Measurements from ENCODE around the gene ENO4. TPM values are rescaled to one million over a fixed set of nuclear protein-coding genes. Genes with fewer than 3 reads are reported as not detected.

Gene ENO4
- polyA plus RNA-seq, 1 of the 3 experiments (the other 2 are of a cell fraction) = 0.36 TPM

DNA sequence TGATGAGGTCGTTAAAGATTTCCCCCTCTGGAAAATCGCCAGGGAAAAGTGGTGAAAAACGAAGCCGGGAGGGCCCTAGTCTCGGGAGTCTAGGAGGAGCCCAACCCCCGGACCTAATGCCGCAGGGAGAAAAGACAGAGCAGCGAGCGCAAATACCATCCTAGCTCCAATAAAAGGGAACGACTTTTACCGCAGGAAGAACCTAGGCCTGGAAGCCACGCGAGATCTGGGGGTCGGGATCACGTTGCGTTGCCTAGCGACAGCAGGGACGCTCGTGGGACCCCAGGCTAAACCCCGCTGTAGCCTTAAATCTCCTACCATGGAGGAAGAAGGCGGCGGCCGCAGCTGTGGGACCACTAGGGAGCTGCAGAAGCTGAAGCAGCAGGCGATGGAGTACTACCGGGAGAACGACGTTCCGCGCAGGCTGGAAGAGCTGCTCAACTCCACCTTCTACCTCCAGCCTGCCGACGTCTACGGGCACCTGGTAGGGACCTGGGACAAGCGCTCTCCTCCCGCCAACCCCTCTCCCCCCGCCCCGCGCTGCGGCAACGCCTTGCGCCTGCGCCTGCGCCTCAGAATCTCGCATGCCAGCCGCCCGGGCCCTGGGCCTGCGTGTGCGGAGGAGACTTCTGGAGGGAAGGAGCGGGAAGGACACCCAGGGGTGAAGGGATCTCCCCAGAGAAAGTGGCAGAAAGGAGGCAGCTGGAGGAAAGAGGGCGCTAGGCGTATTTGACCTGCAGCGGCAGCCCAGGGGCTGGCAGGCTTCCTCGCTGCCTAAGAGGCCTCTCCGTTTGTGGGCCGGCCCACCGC is at the start of gene ENO4 (continued):
- TF ChIP-seq IRF3 (IDR thresholded peaks at IDR 0.05; ENCODE audit: low read depth, low read length) (no peak), ELF1 (IDR thresholded peaks at IDR 0.05) (no peak), USF2 (IDR thresholded peaks at IDR 0.05; ENCODE audit: borderline replicate concordance, low read depth, low read length) (no peak), EP300 (IDR thresholded peaks at IDR 0.05; ENCODE audit: borderline replicate concordance in 1 of 2, low read depth in 1 of 2, low read length in 1 of 2) (no peak), USF1 (IDR thresholded peaks at IDR 0.05; ENCODE audit: borderline replicate concordance, low read depth) (no peak), GATA2 (CRISPR knock-in tag; IDR thresholded peaks at IDR 0.05) (no peak), RFX5 (IDR thresholded peaks at IDR 0.05; ENCODE audit: low read length) (no peak)
- TF ChIP-seq, protein P1, sequence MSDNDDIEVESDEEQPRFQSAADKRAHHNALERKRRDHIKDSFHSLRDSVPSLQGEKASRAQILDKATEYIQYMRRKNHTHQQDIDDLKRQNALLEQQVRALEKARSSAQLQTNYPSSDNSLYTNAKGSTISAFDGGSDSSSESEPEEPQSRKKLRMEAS (IDR thresholded peaks at IDR 0.05; ENCODE audit: low read depth) = peak; percentile 71

GRCh38 chr10:116800286-116800929 is 48.9 kb upstream of the ENO4 start:
- H3K4me1 ChIP-seq (ENCODE audit: control insufficient read depth in 1 of 2, insufficient read depth in 2 of 2, low read depth in 1 of 2, low read length in 1 of 2) = no peaks in the 10 kb centered on the region
- TF ChIP-seq GATA2 (CRISPR knock-in tag; IDR thresholded peaks at IDR 0.05) (no peak), SIN3A (IDR thresholded peaks at IDR 0.05; ENCODE audit: borderline replicate concordance, low read depth, low read length) (no peak), FOXM1 (IDR thresholded peaks at IDR 0.05; ENCODE audit: low read depth) (no peak), CHD2 (IDR thresholded peaks at IDR 0.05; ENCODE audit: low read length, partially characterized antibody) (no peak), EZH2phosphoT487 (IDR thresholded peaks at IDR 0.05; ENCODE audit: borderline replicate concordance, low read depth) (no peak), EP300 (IDR thresholded peaks at IDR 0.05; ENCODE audit: borderline replicate concordance in 1 of 2, low read depth in 1 of 2, low read length in 1 of 2) (no peak), JUND (IDR thresholded peaks at IDR 0.05) (no peak), FOSL2 (IDR thresholded peaks at IDR 0.05; ENCODE audit: borderline replicate concordance, low read depth) (no peak), YY1 (IDR thresholded peaks at IDR 0.05; ENCODE audit: low read depth) (no peak), USF1 (IDR thresholded peaks at IDR 0.05; ENCODE audit: borderline replicate concordance, low read depth) (no peak), ELF1 (IDR thresholded peaks at IDR 0.05) (no peak)
- TF ChIP-seq, protein P2, sequence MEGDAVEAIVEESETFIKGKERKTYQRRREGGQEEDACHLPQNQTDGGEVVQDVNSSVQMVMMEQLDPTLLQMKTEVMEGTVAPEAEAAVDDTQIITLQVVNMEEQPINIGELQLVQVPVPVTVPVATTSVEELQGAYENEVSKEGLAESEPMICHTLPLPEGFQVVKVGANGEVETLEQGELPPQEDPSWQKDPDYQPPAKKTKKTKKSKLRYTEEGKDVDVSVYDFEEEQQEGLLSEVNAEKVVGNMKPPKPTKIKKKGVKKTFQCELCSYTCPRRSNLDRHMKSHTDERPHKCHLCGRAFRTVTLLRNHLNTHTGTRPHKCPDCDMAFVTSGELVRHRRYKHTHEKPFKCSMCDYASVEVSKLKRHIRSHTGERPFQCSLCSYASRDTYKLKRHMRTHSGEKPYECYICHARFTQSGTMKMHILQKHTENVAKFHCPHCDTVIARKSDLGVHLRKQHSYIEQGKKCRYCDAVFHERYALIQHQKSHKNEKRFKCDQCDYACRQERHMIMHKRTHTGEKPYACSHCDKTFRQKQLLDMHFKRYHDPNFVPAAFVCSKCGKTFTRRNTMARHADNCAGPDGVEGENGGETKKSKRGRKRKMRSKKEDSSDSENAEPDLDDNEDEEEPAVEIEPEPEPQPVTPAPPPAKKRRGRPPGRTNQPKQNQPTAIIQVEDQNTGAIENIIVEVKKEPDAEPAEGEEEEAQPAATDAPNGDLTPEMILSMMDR (IDR thresholded peaks at IDR 0.05) = no peak
- WGBS (ENCODE audit: low lambda C conversion rate) = 84% methylated on average over 8 of the region's 9 CpGs
- H2AFZ ChIP-seq (ENCODE audit: low read depth) = no peak overlapping the region
- no peaks in the 10 kb centered on the region for H3K36me3 ChIP-seq (replicated peaks in 1 of 2; ENCODE audit: control insufficient read depth in 1 of 2, insufficient read depth in 2 of 2, low read length in 1 of 2)
- H3K9me3 ChIP-seq = no peaks in the 10 kb centered on the region
- no peak overlapping the region for H3K9ac ChIP-seq
- POLR2A ChIA-PET = no interaction called here
- no peaks in the 10 kb centered on the region for H3K9me2 ChIP-seq
- no peaks in the 10 kb centered on the region for H4K20me1 ChIP-seq (ENCODE audit: insufficient read depth)
- H3K4me3 ChIP-seq (ENCODE audit: low read depth in 2 of 2, low read length in 1 of 2) = no peak overlapping the region
- DNase-seq = no peak
- CTCF ChIA-PET = interaction anchor here (0.8 to 14.2 kb wide), 7 partner anchors 10 to 377 kb away, joined by 3 to 265 read pairs (median 4); no protein-coding TSS in a partner anchor
- no peak overlapping the region for H3K27ac ChIP-seq (ENCODE audit: low read depth in 2 of 2, low read length in 1 of 2)
- no peaks in the 10 kb centered on the region for H3F3A ChIP-seq (replicated peaks; ENCODE audit: insufficient read depth)
- H3K4me2 ChIP-seq = no peak overlapping the region
- no peaks in the 10 kb centered on the region for H3K79me2 ChIP-seq (ENCODE audit: insufficient read depth)
- peaks cover 7% of the 10 kb centered on the region; the same call in 1 of the 2 replicates for H3K27me3 ChIP-seq (ENCODE audit: insufficient read depth)
